ENCODE data around the gene RASGRP3.

- TF ChIP-seq CTCF (IDR thresholded peaks at IDR 0.05), result no peak
- no peak for TF ChIP-seq POLR2A (IDR thresholded peaks at IDR 0.05)
Measured at GRCh38 chr2:33597026-33597425, 120.6 kb downstream of the RASGRP3 start.

Measured in uterus (tissue), 2 donors.